ENCODE measurements around the gene C6orf89.

C6orf89 gene

GRCh38 chr6:36847152-36847551 lies 38.6 kb upstream of the C6orf89 start:
- no peak for DNase-seq (ENCODE audit: low read depth)
- H3K4me3 ChIP-seq (ENCODE audit: low read depth, low read length), result no peak overlapping the region
- TF ChIP-seq, protein P1, sequence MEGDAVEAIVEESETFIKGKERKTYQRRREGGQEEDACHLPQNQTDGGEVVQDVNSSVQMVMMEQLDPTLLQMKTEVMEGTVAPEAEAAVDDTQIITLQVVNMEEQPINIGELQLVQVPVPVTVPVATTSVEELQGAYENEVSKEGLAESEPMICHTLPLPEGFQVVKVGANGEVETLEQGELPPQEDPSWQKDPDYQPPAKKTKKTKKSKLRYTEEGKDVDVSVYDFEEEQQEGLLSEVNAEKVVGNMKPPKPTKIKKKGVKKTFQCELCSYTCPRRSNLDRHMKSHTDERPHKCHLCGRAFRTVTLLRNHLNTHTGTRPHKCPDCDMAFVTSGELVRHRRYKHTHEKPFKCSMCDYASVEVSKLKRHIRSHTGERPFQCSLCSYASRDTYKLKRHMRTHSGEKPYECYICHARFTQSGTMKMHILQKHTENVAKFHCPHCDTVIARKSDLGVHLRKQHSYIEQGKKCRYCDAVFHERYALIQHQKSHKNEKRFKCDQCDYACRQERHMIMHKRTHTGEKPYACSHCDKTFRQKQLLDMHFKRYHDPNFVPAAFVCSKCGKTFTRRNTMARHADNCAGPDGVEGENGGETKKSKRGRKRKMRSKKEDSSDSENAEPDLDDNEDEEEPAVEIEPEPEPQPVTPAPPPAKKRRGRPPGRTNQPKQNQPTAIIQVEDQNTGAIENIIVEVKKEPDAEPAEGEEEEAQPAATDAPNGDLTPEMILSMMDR (IDR thresholded peaks at IDR 0.05; ENCODE audit: low read depth, low read length, missing control alignments), result no peak

DNA sequence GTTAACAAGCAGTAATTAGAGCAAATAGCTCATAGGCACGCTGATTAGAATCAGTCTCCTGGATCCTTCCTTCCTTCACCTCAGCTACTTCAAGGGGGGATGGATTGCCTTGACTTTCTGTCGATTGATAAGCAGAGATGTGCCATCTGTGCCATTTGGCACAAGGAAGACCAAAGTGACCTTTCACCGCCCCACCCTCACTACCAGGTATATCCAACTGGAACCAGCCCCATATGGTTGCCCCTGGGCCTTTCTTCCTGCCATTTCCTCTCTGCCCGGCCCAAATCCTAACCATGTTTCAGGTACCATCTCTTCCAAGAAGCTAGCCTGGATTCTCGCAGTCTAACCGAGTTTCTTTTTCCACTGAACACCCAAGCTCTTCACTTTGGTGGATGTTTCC lies 37.8 kb upstream of the C6orf89 start:
- H3K4me3 ChIP-seq (ENCODE audit: low read depth, low read length), result no peak overlapping the region
- no peak for DNase-seq (ENCODE audit: low read depth)
- TF ChIP-seq, protein P1 (IDR thresholded peaks at IDR 0.05; ENCODE audit: low read depth, low read length, missing control alignments), result no peak

- no peak for DNase-seq (ENCODE audit: low read depth)
- TF ChIP-seq, protein P1 (IDR thresholded peaks at IDR 0.05; ENCODE audit: low read depth, low read length, missing control alignments), result no peak
- no peak overlapping the region for H3K4me3 ChIP-seq (ENCODE audit: low read depth, low read length)
Measured at GRCh38 chr6:36848658-36849441, 36.9 kb upstream of the C6orf89 start.

DNA sequence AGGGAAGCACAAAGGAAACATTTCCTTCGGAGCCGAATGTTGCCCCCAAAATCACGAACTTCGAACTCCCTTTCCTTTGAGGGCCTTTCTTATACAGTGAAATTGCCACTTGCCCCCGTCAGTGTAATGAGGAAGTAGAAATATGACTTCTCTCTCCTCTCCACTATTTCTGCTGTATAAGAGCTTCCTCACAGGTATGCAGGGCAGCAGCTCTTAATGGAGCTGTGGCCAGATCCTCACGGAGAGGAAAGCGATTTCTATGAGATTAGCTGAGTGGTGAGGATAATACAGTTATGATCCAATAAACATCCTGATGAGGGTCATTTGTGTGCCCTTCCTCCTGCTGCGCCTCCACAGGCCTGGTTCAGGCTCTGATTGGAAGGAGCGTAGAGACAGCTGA lies 35.7 kb upstream of the C6orf89 start:
- no peak for DNase-seq (ENCODE audit: low read depth)
- H3K4me3 ChIP-seq (ENCODE audit: low read depth, low read length), result no peak overlapping the region
- TF ChIP-seq, protein P1 (IDR thresholded peaks at IDR 0.05; ENCODE audit: low read depth, low read length, missing control alignments), result no peak

DNA sequence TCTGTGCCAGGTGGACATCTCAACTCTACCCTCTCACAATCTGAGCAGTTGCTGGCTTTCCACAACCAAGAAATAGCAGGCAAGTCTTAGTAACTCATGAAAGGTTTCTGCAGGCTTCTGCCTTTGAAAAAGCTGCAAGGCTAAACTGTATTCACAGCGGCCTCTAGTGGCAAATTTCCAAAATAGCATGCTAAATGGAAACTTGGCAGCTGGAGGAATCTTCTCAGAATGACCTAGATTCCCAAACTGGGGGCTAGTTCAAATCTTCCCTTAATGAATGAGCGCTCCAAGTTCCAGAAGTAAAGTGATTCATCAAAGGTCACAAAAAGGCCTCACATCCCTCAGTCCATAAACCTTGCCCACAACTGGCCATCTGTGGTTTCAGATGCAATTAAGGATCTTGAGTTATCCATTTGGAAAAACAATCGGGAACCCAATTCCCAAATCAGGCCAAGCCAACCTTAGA lies 34.6 kb upstream of the C6orf89 start:
- no peak for DNase-seq (ENCODE audit: low read depth)
- no peak overlapping the region for H3K4me3 ChIP-seq (ENCODE audit: low read depth, low read length)
- TF ChIP-seq, protein P1 (IDR thresholded peaks at IDR 0.05; ENCODE audit: low read depth, low read length, missing control alignments), result peak; percentile 70

- TF ChIP-seq, protein P1 (IDR thresholded peaks at IDR 0.05; ENCODE audit: low read depth, low read length, missing control alignments), result no peak
- no peak for DNase-seq (ENCODE audit: low read depth)
- no peak overlapping the region for H3K4me3 ChIP-seq (ENCODE audit: low read depth, low read length)
Measured at GRCh38 chr6:36851626-36852025, 34.1 kb upstream of the C6orf89 start.
